Thyroid gland (tissue), 4 donors: ENCODE data around the gene FBXO31.

Source experiments
- CTCF ChIP-seq, 6 experiments: fragments of 200-600 bp in 3 of 6; fragments of 450-650 bp in 3 of 6; sonication (generic) in 3 of 6; IDR thresholded peaks; one replicate each; pipeline ENCODE4 v1.5.1; 2016 to 2019; ENCODE audit warnings: antibody characterized with exemption in 6 of 6, mild to moderate bottlenecking in 2 of 6, inconsistent platforms in 1 of 6, moderate library complexity in 1 of 6
- POLR2A ChIP-seq, 2 donors: fragments of 450-650 bp; IDR thresholded peaks; one replicate each; pipeline ENCODE4 v1.6.1; 2017; ENCODE audit warnings: antibody characterized with exemption in 2 of 2, mild to moderate bottlenecking in 2 of 2, moderate library complexity in 1 of 2

- TF ChIP-seq POLR2A (IDR thresholded peaks at IDR 0.05) (no peak), CTCF (IDR thresholded peaks at IDR 0.05) (no peak)
Measured at GRCh38 chr16:87414251-87414680, 30.7 kb upstream of the FBXO31 start.
